Esophagus muscularis mucosa (tissue), 4 donors: Measurements from ENCODE around the gene DSCAM. TPM values are rescaled to one million over a fixed set of nuclear protein-coding genes. Genes with fewer than 3 reads are reported as not detected.

Experiments
- DNase-seq: peaks from one replicate; pipeline ENCODE4 v3.0.0-alpha.2; 2017; ENCODE audit errors: extremely low spot score
- H3K27ac ChIP-seq, 4 donors: fragments of 200-600 bp; sonication (generic); replicated peaks in 1 of 4; 1 replicate in 3 of 4; 2 replicates in 1 of 4; pipeline ENCODE4 v1.5.1; 2016 to 2019; ENCODE audit warnings: mild to moderate bottlenecking in 1 of 4
- H3K27me3 ChIP-seq, 4 donors: fragments of 200-600 bp; sonication (generic); one replicate each; pipeline versions ENCODE4 v1.5.1 to v1.6.0; 2016 to 2019
- H3K36me3 ChIP-seq, 4 donors: fragments of 200-600 bp; sonication (generic); one replicate each; pipeline ENCODE4 v1.5.1; 2016 to 2019
- H3K4me1 ChIP-seq, 4 donors: fragments of 200-600 bp; sonication (generic); one replicate each; pipeline ENCODE4 v1.5.1; 2016 to 2019
- H3K4me3 ChIP-seq, 4 donors: fragments of 200-600 bp; sonication (generic); 1 replicate in 2 of 4; 2 replicates in 2 of 4; pipeline ENCODE4 v1.5.1; 2016 to 2019; ENCODE audit warnings: mild to moderate bottlenecking in 4 of 4, moderate library complexity in 1 of 4
- H3K9me3 ChIP-seq, 4 donors: fragments of 200-600 bp; sonication (generic); 1 replicate in 3 of 4; 2 replicates in 1 of 4; pipeline ENCODE4 v1.5.1; 2016 to 2019
- CTCF ChIP-seq, 3 experiments: fragments of 200-600 bp in 2 of 3; fragments of 450-650 bp in 1 of 3; sonication (generic) in 2 of 3; IDR thresholded peaks; one replicate each; pipeline ENCODE4 v1.5.1; 2017 to 2019; ENCODE audit warnings: antibody characterized with exemption in 3 of 3, mild to moderate bottlenecking in 2 of 3, moderate library complexity in 1 of 3
- EP300 ChIP-seq: sonication (generic); formaldehyde crosslinking; IDR thresholded peaks from one replicate; pipeline ENCODE4 v1.6.1; 2017; ENCODE audit warnings: antibody characterized with exemption
- POLR2A ChIP-seq: fragments of 450-650 bp; IDR thresholded peaks from one replicate; pipeline ENCODE4 v1.6.1; 2017; ENCODE audit warnings: antibody characterized with exemption, moderate library complexity, mild to moderate bottlenecking, low read depth
- POLR2AphosphoS5 ChIP-seq, 2 donors: sonication (generic); formaldehyde crosslinking; IDR thresholded peaks; one replicate each; pipeline ENCODE4 v1.6.1; 2017; ENCODE audit warnings: antibody characterized with exemption in 2 of 2
- WGBS: methylation state at CpG from one replicate; pipeline ENCODE4 v1.1.5; 2018; 5-methylcytosine and 5-hydroxymethylcytosine counted together
- intact Hi-C: fragments of 100-400 bp; cut with DNase I; formaldehyde crosslinking; loops from one replicate; pipeline ENCODE4 v1.15.1; 2023
- total RNA-seq, 4 donors: library from RNA; depleted of rRNA; stranded (reverse); fragments of >200 nt; gene quantifications; one replicate each; pipeline versions ENCODE4 v1.1.0 to v1.2.1, GENCODE V29; 2016

Gene DSCAM
- total RNA-seq, 4 donors from 2014 or later = 0.06 to 0.42 (median 0.17) TPM; not detected in 1

DNA sequence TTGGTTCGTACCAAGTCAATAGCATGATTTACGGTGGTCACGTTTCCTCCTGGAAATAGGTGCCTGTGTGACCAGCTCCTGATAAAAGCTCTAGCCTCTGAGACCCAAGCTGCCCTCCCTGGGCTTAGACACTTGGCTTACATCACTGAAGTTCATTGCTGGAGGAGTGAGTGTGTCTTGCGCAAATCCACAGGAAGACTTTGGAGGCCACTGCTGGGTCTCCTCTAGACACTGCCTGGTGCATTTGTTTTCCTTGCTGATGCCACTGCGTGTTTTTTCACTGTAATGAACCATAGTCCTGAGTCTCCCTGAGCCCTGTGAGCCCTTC is 230.6 kb downstream of the DSCAM start:
- H3K27ac ChIP-seq = no peak overlapping the region
- no peak overlapping the region for H3K4me3 ChIP-seq
- H3K4me1 ChIP-seq = no peaks in the 10 kb centered on the region
- no peaks in the 10 kb centered on the region for H3K9me3 ChIP-seq
- no peaks in the 10 kb centered on the region for H3K27me3 ChIP-seq
- intact Hi-C loops = no loop called here
- 85% methylated on average over 5 of the region's 5 CpGs for WGBS
- TF ChIP-seq POLR2AphosphoS5 (IDR thresholded peaks at IDR 0.05) = no peak
- TF ChIP-seq EP300 = no peak
- TF ChIP-seq POLR2A = no peak
- no peak for TF ChIP-seq CTCF (IDR thresholded peaks at IDR 0.05)
- no peaks in the 10 kb centered on the region for H3K36me3 ChIP-seq
- no peak for DNase-seq

- H3K27me3 ChIP-seq = no peaks in the 10 kb centered on the region
- intact Hi-C loops = no loop called here
- H3K4me1 ChIP-seq = no peaks in the 10 kb centered on the region
- H3K27ac ChIP-seq = no peak overlapping the region
- no peak for DNase-seq
- H3K4me3 ChIP-seq = no peak overlapping the region
- TF ChIP-seq EP300 (no peak), POLR2A (no peak), CTCF (IDR thresholded peaks at IDR 0.05) (no peak), POLR2AphosphoS5 (IDR thresholded peaks at IDR 0.05) (no peak)
- WGBS = 46% methylated on average over 9 of the region's 9 CpGs
- no peaks in the 10 kb centered on the region for H3K9me3 ChIP-seq
- no peaks in the 10 kb centered on the region for H3K36me3 ChIP-seq
These were observed 231.2 kb downstream of the DSCAM start for GRCh38 chr21:40615505-40616376.

DNA sequence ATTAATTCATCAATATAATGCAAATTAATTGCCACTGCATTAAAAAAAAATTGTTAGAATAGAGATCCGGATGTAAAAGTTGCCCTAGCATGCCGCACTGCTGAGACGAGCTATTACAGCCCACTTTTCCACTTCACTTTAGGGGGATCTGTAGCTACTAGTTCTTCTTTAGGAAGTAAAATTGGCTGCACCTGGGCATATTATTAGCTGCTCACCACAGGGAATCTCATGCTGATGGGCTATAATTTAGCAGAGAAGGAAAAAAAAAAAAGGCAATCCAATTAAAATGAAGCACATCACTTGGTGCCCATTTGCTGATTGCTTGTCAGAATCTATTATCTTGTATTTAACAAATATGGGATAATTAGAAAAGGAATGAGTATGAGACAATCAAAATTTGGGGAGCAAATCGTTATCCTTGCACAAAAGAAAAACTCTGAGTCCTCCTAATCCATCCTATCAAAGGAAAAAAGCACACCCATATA is 233.4 kb downstream of the DSCAM start:
- WGBS = 87% methylated on average over 4 of the region's 4 CpGs
- Histone ChIP-seq H3K4me3 (no peak overlapping the region), H3K27ac (no peak overlapping the region), H3K9me3 (no peaks in the 10 kb centered on the region), H3K4me1 (no peaks in the 10 kb centered on the region), H3K36me3 (no peaks in the 10 kb centered on the region), H3K27me3 (peaks cover 0 to 3% (median 0%) of the 10 kb centered on the region in 4 donors)
- TF ChIP-seq CTCF (IDR thresholded peaks at IDR 0.05) = no peak
- no peak for TF ChIP-seq EP300
- TF ChIP-seq POLR2A = no peak
- DNase-seq = no peak
- intact Hi-C loops = no loop called here

DNA sequence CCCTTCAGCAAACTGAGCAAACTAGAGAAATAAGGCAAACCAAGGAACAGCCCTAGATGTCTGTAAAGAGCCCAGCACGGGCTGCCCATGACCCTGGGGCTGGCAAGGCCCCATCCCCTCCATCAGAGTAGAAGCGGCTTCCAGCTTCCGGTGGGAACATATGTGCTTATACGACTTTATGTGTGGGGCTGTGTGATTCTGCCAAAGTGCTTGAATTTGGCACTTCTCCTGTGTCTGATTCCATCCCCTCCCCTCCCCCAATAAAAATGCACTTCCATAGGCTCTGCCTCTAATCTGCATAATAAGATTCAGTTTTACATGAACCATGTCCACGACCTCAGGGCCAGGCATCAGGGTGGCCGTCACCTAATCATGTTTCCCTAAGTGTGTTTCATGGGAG is 236.6 kb downstream of the DSCAM start:
- Histone ChIP-seq H3K9me3 (no peaks in the 10 kb centered on the region), H3K4me3 (no peak overlapping the region), H3K36me3 (no peaks in the 10 kb centered on the region), H3K4me1 (no peaks in the 10 kb centered on the region), H3K27ac (no peak overlapping the region), H3K27me3 (peaks cover 0 to 3% (median 0%) of the 10 kb centered on the region in 4 donors)
- intact Hi-C loops = no loop called here
- no peak for DNase-seq
- WGBS = 74% methylated on average over 5 of the region's 6 CpGs
- no peak for TF ChIP-seq CTCF (IDR thresholded peaks at IDR 0.05)
- TF ChIP-seq POLR2A = no peak
- TF ChIP-seq EP300 = no peak
